GM18909 (cell line): Measurements from ENCODE around the gene POMT1.
"Not testable (repeated sequence)": the region's sequence is repeated elsewhere in the genome, so short reads cannot be mapped to it uniquely, and the experiment has no call there.

Source experiments
- ATAC-seq: cut with Tn5 transposase; IDR thresholded peaks from one replicate; pipeline ENCODE4 v1.9.1; 2021; ENCODE audit warnings: mild to moderate bottlenecking; ENCODE audit not compliant: unreplicated experiment, poor library complexity

Gene POMT1

GRCh38 chr9:131502781-131503625 is at the start of gene POMT1:
Gene POMT1, plus strand, starts transcription at chr9:131502918. Its CDS starts 1,301 bp downstream, at chr9:131504219.
- ATAC-seq = peak; percentile 79

GRCh38 chr9:131454028-131454427 is 48.7 kb upstream of the POMT1 start:
- ATAC-seq = no peak

GRCh38 chr9:131455655-131456054 is 47.1 kb upstream of the POMT1 start:
- ATAC-seq = not testable (repeated sequence)

GRCh38 chr9:131457746-131458145 is 45.0 kb upstream of the POMT1 start:
- no peak for ATAC-seq

- ATAC-seq = no peak
Observed at GRCh38 chr9:131459056-131459455, 43.7 kb upstream of the POMT1 start.

GRCh38 chr9:131461166-131461565 is 41.6 kb upstream of the POMT1 start:
- ATAC-seq = no peak

- no peak for ATAC-seq
Observed at GRCh38 chr9:131464354-131465000, 38.2 kb upstream of the POMT1 start.

- ATAC-seq = no peak
Observed at GRCh38 chr9:131465401-131465800, 37.3 kb upstream of the POMT1 start.

- no peak for ATAC-seq
Observed at GRCh38 chr9:131467214-131467935, 35.3 kb upstream of the POMT1 start.

GRCh38 chr9:131468031-131468430 is 34.7 kb upstream of the POMT1 start:
- ATAC-seq = no peak

GRCh38 chr9:131469356-131469755 is 33.4 kb upstream of the POMT1 start:
- ATAC-seq = no peak

- no peak for ATAC-seq
Observed at GRCh38 chr9:131469951-131470350, 32.8 kb upstream of the POMT1 start.

- ATAC-seq = no peak
Observed at GRCh38 chr9:131470581-131470991, 32.1 kb upstream of the POMT1 start.

- not testable (repeated sequence) for ATAC-seq
Observed at GRCh38 chr9:131472085-131472484, 30.6 kb upstream of the POMT1 start.

GRCh38 chr9:131473198-131473885 is 29.4 kb upstream of the POMT1 start:
- no peak for ATAC-seq

GRCh38 chr9:131473891-131474290 is 28.8 kb upstream of the POMT1 start:
- no peak for ATAC-seq

- ATAC-seq = no peak
Observed at GRCh38 chr9:131474711-131475110, 28.0 kb upstream of the POMT1 start.

- ATAC-seq = no peak
Observed at GRCh38 chr9:131475111-131475955, 27.4 kb upstream of the POMT1 start.

GRCh38 chr9:131475956-131476776 is 26.6 kb upstream of the POMT1 start:
- ATAC-seq = no peak
